Adrenal gland (tissue), 12 donors: ENCODE measurements around the gene SPTLC1. TPM values are rescaled to one million over a fixed set of nuclear protein-coding genes. Genes with fewer than 3 reads are reported as not detected.

Experiments
- DNase-seq, 7 donors: peaks; one replicate each; pipeline ENCODE4 v3.0.0-alpha.2; 2019 to 2020
- H3K27ac ChIP-seq, 5 donors: fragments of 200-600 bp; sonication (generic) in 4 of 5; 1 replicate in 3 of 5; 2 replicates in 2 of 5; pipeline versions ENCODE4 v1.5.1 to v1.8.0; 2016 to 2020; ENCODE audit warnings: mild to moderate bottlenecking in 1 of 5
- H3K27me3 ChIP-seq: fragments of 200-600 bp; 2 replicates; pipeline ENCODE4 v1.8.0; 2021
- H3K36me3 ChIP-seq, 2 donors: fragments of 200-600 bp; replicated peaks in 1 of 2; 1 replicate in 1 of 2; 2 replicates in 1 of 2; pipeline versions ENCODE4 v1.5.1 to v1.8.0; 2018 to 2022
- H3K4me1 ChIP-seq, 2 donors: fragments of 200-600 bp; replicated peaks in 1 of 2; 1 replicate in 1 of 2; 2 replicates in 1 of 2; pipeline versions ENCODE4 v1.5.1 to v1.8.0; 2018 to 2021
- H3K4me3 ChIP-seq, 4 donors: fragments of 200-600 bp; sonication (generic) in 3 of 4; one replicate each; pipeline ENCODE4 v1.5.1; 2016 to 2018
- H3K9me3 ChIP-seq, 3 donors: fragments of 200-600 bp; sonication (generic) in 1 of 3; replicated peaks in 1 of 3; 1 replicate in 2 of 3; 2 replicates in 1 of 3; pipeline versions ENCODE4 v1.5.1 to v1.8.0; 2016 to 2021
- POLR2A ChIP-seq, 2 donors: fragments of 450-650 bp; IDR thresholded peaks; one replicate each; pipeline ENCODE4 v1.6.1; 2017; ENCODE audit warnings: antibody characterized with exemption in 2 of 2, mild to moderate bottlenecking in 2 of 2, moderate library complexity in 1 of 2
- WGBS, 4 donors: extraction: QIAGEN DNeasy Blood & Tissue Kit in 2 of 4; methylation state at CpG; one replicate each; pipeline versions ENCODE4 v1.1.5 to v1.1.7; 2013 to 2017; 5-methylcytosine and 5-hydroxymethylcytosine counted together
- intact Hi-C, 2 donors: fragments of 100-400 bp; cut with DNase I; formaldehyde crosslinking; loops; one replicate each; pipeline versions ENCODE4 v1.14.1 to v1.15.0; 2022 to 2023
- polyA plus RNA-seq, 3 donors: library from polyadenylated mRNA; stranded (reverse); fragments of 200-250 nt in 2 of 3; fragments of 350-450 nt in 1 of 3; fragmentation: Illumina TruSeq in 1 of 3; extraction: RNeasy Lipid Tissue Mini Kit (QIAGEN cat#74804) in 1 of 3; gene quantifications; one replicate each; pipeline ENCODE4 v1.2.3, GENCODE V29; 2013 to 2014
- total RNA-seq, 9 donors: library from RNA; depleted of rRNA in 4 of 9; stranded (reverse); fragments of >200 nt in 4 of 9; fragments of 120-200 nt in 1 of 9; fragmentation: NEBNext Ultra II Directional in 1 of 9; extraction: Animal tissue kit (Norgen Biotek cat#: 25700) in 1 of 9; gene quantifications; one replicate each; pipeline versions ENCODE4 v1.1.0 to v1.2.4, GENCODE V29; 2013 to 2023
- TF ChIP-seq, protein P1 (sequence below), 6 experiments: fragments of 450-650 bp in 4 of 6; fragments of 200-600 bp in 2 of 6; sonication (generic) in 1 of 6; IDR thresholded peaks; 1 replicate in 5 of 6; 2 replicates in 1 of 6; pipeline versions ENCODE4 v1.5.1 to v1.8.0; 2016 to 2021; ENCODE audit warnings: antibody characterized with exemption in 6 of 6, mild to moderate bottlenecking in 2 of 6, moderate library complexity in 1 of 6
- donor health status: healthy with polysubstance abuse.
- donor health status: Bipolar disorder and iron deficiency.
- donor health status: DM: yes; HTN: yes; CAD: no.
- donor health status: DM: no; HTN: no; CAD: no.
- donor health status: DM: no; HTN: no; CAD: no.
- donor health status: DM: yes; HTN: yes; CAD: no.

SPTLC1 gene
- total and polyA plus RNA-seq, 12 donors: 18.8 to 106 (median 72.9) TPM

DNA sequence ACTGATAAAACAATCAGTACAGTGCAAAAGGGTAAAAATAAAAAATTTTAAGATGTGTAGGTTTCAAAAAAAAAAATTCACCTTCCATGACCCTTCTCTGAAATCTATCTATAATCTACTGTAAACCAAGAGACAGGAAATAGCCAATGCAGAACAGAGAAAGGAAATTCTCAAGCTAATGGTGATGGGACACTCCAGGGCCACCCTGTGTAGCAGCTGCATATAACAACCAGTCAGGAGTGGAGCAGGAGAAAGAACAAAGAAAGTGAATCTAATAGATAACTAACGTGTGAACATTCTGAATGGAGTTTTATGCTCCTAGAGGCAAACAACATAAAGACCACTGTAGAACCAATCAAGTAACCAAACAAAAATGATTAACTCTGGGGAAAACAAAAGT, 16.6 kb downstream of the SPTLC1 start:
- peaks cover 0 to 4% of the 10 kb centered on the region in 2 donors for H3K36me3 ChIP-seq
- peaks cover 0 to 12% of the 10 kb centered on the region in 2 donors for H3K4me1 ChIP-seq
- intact Hi-C loops: no loop called here
- no peaks in the 10 kb centered on the region for H3K27me3 ChIP-seq
- DNase-seq: no peak
- peak overlapping the region in 1 of 5 donors; percentile 66 for H3K27ac ChIP-seq
- no peaks in the 10 kb centered on the region for H3K9me3 ChIP-seq
- TF ChIP-seq, protein P1, sequence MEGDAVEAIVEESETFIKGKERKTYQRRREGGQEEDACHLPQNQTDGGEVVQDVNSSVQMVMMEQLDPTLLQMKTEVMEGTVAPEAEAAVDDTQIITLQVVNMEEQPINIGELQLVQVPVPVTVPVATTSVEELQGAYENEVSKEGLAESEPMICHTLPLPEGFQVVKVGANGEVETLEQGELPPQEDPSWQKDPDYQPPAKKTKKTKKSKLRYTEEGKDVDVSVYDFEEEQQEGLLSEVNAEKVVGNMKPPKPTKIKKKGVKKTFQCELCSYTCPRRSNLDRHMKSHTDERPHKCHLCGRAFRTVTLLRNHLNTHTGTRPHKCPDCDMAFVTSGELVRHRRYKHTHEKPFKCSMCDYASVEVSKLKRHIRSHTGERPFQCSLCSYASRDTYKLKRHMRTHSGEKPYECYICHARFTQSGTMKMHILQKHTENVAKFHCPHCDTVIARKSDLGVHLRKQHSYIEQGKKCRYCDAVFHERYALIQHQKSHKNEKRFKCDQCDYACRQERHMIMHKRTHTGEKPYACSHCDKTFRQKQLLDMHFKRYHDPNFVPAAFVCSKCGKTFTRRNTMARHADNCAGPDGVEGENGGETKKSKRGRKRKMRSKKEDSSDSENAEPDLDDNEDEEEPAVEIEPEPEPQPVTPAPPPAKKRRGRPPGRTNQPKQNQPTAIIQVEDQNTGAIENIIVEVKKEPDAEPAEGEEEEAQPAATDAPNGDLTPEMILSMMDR (IDR thresholded peaks at IDR 0.05): no peak
- no peak for TF ChIP-seq POLR2A (IDR thresholded peaks at IDR 0.05)
- 68 to 85% (median 69%) methylated on average over 1 of the region's 1 CpG for WGBS, 4 donors
- peak overlapping the region in 1 of 4 donors; percentile 41 for H3K4me3 ChIP-seq

DNA sequence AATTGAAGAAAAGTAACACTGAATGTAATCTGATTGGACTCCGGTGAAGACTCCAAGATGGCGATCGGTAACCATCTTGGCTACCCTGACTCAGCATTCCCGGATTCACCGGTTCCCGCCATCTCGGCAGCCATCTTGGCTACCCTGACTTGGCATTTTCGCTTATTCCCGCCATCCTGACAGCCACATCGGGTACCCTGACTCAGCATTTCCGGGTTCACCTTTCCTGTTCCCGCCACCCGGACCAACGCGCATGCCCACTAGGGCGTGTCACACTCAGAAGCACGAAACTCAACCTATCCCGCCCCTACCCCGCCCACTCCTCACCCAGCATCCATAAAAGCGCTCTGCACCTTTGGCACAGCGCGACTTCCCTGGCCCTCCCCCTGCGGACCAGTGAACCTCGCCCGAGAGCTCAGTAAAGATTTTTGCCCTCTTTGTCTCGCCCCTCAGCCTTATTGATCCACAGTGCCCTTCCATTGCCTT, 17.2 kb downstream of the SPTLC1 start:
- Histone ChIP-seq H3K9me3 (no peaks in the 10 kb centered on the region), H3K27me3 (no peaks in the 10 kb centered on the region), H3K4me1 (peaks cover 0 to 12% of the 10 kb centered on the region in 2 donors), H3K4me3 (peak overlapping the region in 1 of 4 donors; percentile 41), H3K27ac (peak overlapping the region in 3 of 5 donors; percentile 16 to 66 (median 66)), H3K36me3 (no peaks in the 10 kb centered on the region)
- peak; percentile 76 to 97 (median 94) for DNase-seq
- peak; percentile 23 to 65 for TF ChIP-seq POLR2A (IDR thresholded peaks at IDR 0.05)
- TF ChIP-seq, protein P1 (IDR thresholded peaks at IDR 0.05): no peak
- intact Hi-C loops: no loop called here
- WGBS, 4 donors: 33 to 54% (median 39%) methylated on average over 21 to 26 of the region's 26 CpGs

DNA sequence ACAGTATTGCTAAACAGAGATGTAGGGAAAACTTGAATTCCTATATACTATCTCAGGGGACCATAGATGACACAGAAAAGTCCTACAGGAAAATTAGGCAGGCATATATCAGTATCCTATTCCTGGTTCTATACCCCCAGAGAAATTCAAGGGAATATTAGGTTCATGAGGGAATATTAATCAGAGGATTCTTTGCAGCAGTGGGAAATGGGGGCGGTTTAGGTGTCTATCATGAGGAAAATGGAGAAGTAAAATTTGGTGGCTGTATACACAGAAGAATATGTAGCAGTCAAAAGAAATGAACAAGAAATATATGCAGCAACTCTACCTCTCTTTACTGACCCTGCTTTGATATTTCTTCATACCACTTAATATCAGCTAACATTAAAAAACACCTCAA, 20.0 kb downstream of the SPTLC1 start:
- Histone ChIP-seq H3K4me3 (no peak overlapping the region), H3K9me3 (no peaks in the 10 kb centered on the region), H3K27ac (no peak overlapping the region), H3K27me3 (no peaks in the 10 kb centered on the region), H3K4me1 (peaks cover 0 to 12% of the 10 kb centered on the region in 2 donors), H3K36me3 (no peaks in the 10 kb centered on the region)
- WGBS, 4 donors: 89 to 96% (median 95%) methylated on average over 1 of the region's 1 CpG
- intact Hi-C loops: no loop called here
- DNase-seq: no peak
- TF ChIP-seq POLR2A (IDR thresholded peaks at IDR 0.05): no peak
- TF ChIP-seq, protein P1 (IDR thresholded peaks at IDR 0.05): no peak

- no peaks in the 10 kb centered on the region for H3K27me3 ChIP-seq
- H3K27ac ChIP-seq: no peak overlapping the region
- no peaks in the 10 kb centered on the region for H3K36me3 ChIP-seq
- peaks cover 0 to 12% of the 10 kb centered on the region in 2 donors for H3K4me1 ChIP-seq
- 82 to 90% (median 85%) methylated on average over 4 of the region's 4 CpGs for WGBS, 4 donors
- DNase-seq: no peak
- TF ChIP-seq, protein P1 (IDR thresholded peaks at IDR 0.05): no peak
- TF ChIP-seq POLR2A (IDR thresholded peaks at IDR 0.05): no peak
- intact Hi-C loops: no loop called here
- no peaks in the 10 kb centered on the region for H3K9me3 ChIP-seq
- no peak overlapping the region for H3K4me3 ChIP-seq
These were observed 20.6 kb downstream of the SPTLC1 start for GRCh38 chr9:92094655-92095054.
